Tibial artery (tissue), 4 donors: ENCODE results near the gene SLC24A3.

Experiments
- DNase-seq, 2 donors: peaks; one replicate each; pipeline ENCODE4 v3.0.0-alpha.2; 2019
- H3K27ac ChIP-seq, 2 donors: fragments of 200-600 bp; sonication (generic) in 1 of 2; 1 replicate in 1 of 2; 2 replicates in 1 of 2; pipeline ENCODE4 v1.5.1; 2018 to 2019; ENCODE audit warnings: mild to moderate bottlenecking in 1 of 2
- H3K27me3 ChIP-seq, 2 donors: fragments of 200-600 bp; sonication (generic) in 1 of 2; one replicate each; pipeline versions ENCODE4 v1.5.1 to v1.6.0; 2016 to 2019
- H3K36me3 ChIP-seq, 3 donors: fragments of 200-600 bp; sonication (generic) in 2 of 3; one replicate each; pipeline ENCODE4 v1.5.1; 2016 to 2019; ENCODE audit warnings: mild to moderate bottlenecking in 2 of 3
- H3K4me1 ChIP-seq, 4 donors: fragments of 200-600 bp; sonication (generic) in 2 of 4; 1 replicate in 3 of 4; 2 replicates in 1 of 4; pipeline ENCODE4 v1.5.1; 2016 to 2019
- H3K4me3 ChIP-seq, 2 donors: fragments of 200-600 bp; sonication (generic) in 1 of 2; 1 replicate in 1 of 2; 2 replicates in 1 of 2; pipeline ENCODE4 v1.5.1; 2018 to 2019; ENCODE audit warnings: mild to moderate bottlenecking in 2 of 2
- H3K9me3 ChIP-seq, 3 donors: fragments of 200-600 bp; sonication (generic) in 1 of 3; one replicate each; pipeline ENCODE4 v1.5.1; 2016 to 2019
- CTCF ChIP-seq, 2 experiments: fragments of 200-600 bp in 1 of 2; fragments of 450-650 bp in 1 of 2; IDR thresholded peaks; one replicate each; pipeline ENCODE4 v1.5.1; 2017 to 2019; ENCODE audit warnings: antibody characterized with exemption in 2 of 2, mild to moderate bottlenecking in 1 of 2, moderate library complexity in 1 of 2
- intact Hi-C: fragments of 100-400 bp; cut with DNase I; formaldehyde crosslinking; loops from one replicate; pipeline ENCODE4 v1.15.0; 2023; ENCODE audit warnings: low total_unique reads

The SLC24A3 gene

GRCh38 chr20:19313342-19314069 is 101.1 kb downstream of the SLC24A3 start:
- Histone ChIP-seq H3K4me1 (peaks cover 0 to 13% (median 0%) of the 10 kb centered on the region in 4 donors), H3K27me3 (no peaks in the 10 kb centered on the region), H3K36me3 (no peaks in the 10 kb centered on the region), H3K4me3 (no peak overlapping the region), H3K27ac (no peak overlapping the region), H3K9me3 (no peaks in the 10 kb centered on the region)
- intact Hi-C loops = no loop called here
- DNase-seq = no peak
- no peak for TF ChIP-seq CTCF (IDR thresholded peaks at IDR 0.05)

GRCh38 chr20:19314621-19315020 is 102.2 kb downstream of the SLC24A3 start:
- DNase-seq = no peak
- Histone ChIP-seq H3K36me3 (no peaks in the 10 kb centered on the region), H3K27me3 (no peaks in the 10 kb centered on the region), H3K9me3 (no peaks in the 10 kb centered on the region), H3K4me3 (no peak overlapping the region), H3K27ac (no peak overlapping the region), H3K4me1 (peaks cover 0 to 13% (median 0%) of the 10 kb centered on the region in 4 donors)
- TF ChIP-seq CTCF (IDR thresholded peaks at IDR 0.05) = no peak
- intact Hi-C loops = no loop called here

GRCh38 chr20:19317237-19318069 is 105.0 kb downstream of the SLC24A3 start:
- no peaks in the 10 kb centered on the region for H3K9me3 ChIP-seq
- no peaks in the 10 kb centered on the region for H3K36me3 ChIP-seq
- no peak overlapping the region for H3K27ac ChIP-seq
- no peaks in the 10 kb centered on the region for H3K27me3 ChIP-seq
- no peak overlapping the region for H3K4me3 ChIP-seq
- H3K4me1 ChIP-seq = peaks cover 0 to 13% (median 0%) of the 10 kb centered on the region in 4 donors
- no peak for TF ChIP-seq CTCF (IDR thresholded peaks at IDR 0.05)
- intact Hi-C loops = no loop called here
- DNase-seq = no peak

GRCh38 chr20:19318610-19319009 is 106.2 kb downstream of the SLC24A3 start:
- H3K9me3 ChIP-seq = no peaks in the 10 kb centered on the region
- H3K27ac ChIP-seq = no peak overlapping the region
- intact Hi-C loops = no loop called here
- peaks cover 0 to 7% (median 0%) of the 10 kb centered on the region in 4 donors for H3K4me1 ChIP-seq
- no peak for DNase-seq
- no peaks in the 10 kb centered on the region for H3K36me3 ChIP-seq
- no peak for TF ChIP-seq CTCF (IDR thresholded peaks at IDR 0.05)
- no peaks in the 10 kb centered on the region for H3K27me3 ChIP-seq
- no peak overlapping the region for H3K4me3 ChIP-seq

GRCh38 chr20:19320005-19320404 is 107.6 kb downstream of the SLC24A3 start:
- H3K27me3 ChIP-seq = no peaks in the 10 kb centered on the region

More at GRCh38 chr20:19320005-19320404, 107.6 kb downstream of the SLC24A3 start:
- Histone ChIP-seq H3K9me3 (no peaks in the 10 kb centered on the region), H3K36me3 (no peaks in the 10 kb centered on the region), H3K4me1 (peaks cover 0 to 6% (median 0%) of the 10 kb centered on the region in 4 donors), H3K4me3 (no peak overlapping the region), H3K27ac (no peak overlapping the region)
- no peak for DNase-seq
- TF ChIP-seq CTCF (IDR thresholded peaks at IDR 0.05) = no peak
- intact Hi-C loops = no loop called here
